Amniotic epithelial cell (primary cell): ENCODE data around the gene ANKRD34C.
"Not testable (repeated sequence)": the region's sequence is repeated elsewhere in the genome, so short reads cannot be mapped to it uniquely, and the experiment has no call there.

Source experiments
- DNase-seq: peaks from one replicate; pipeline ENCODE4 v3.0.0-alpha.2; 2010; ENCODE audit warnings: low read depth

ANKRD34C gene

DNA sequence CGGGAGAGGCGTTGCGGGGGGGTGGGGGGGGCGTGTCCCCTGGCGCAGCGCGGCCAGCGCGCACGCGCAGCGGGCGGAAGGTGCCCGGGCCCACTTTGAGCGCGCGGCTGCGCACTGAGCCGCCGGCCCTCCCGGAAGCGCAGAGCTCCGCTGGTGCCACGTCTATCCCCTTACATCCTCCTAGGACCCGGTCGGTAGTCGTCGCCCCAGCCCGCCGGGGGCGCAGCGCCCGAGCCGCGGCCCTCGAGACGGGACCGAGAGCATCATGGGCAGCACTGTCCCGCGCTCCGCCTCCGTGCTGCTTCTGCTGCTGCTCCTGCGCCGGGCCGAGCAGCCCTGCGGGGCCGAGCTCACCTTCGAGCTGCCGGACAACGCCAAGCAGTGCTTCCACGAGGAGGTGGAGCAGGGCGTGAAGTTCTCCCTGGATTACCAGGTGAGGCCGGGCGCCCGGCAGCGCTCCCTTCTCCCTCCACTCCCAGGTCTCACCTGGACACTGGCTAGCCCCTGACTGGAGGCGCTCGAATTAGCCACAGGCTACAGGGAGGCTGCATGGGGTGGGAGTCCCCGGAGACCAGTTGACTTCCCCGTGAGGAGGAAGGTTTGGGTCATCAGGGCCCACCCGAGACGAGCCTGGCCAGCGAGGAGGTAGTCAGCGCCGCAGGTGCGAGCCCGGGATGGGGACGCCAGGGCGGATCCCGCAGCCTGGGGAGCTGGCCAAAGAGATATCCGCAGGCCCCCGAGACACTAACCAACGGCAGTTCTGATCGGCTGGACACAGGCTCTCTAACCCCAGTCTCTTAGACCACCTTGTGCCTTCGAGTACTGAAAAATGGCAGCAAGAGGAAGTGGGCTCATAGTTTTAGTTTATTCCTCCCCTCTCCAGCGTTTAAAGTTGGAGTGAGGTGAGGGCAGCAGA, 28.7 kb downstream of the ANKRD34C start, which contains the start of gene TMED3:
TMED3 (plus strand) TSS at position 128 of the 916 bp plus-strand sequence; CDS start at position 266, 138 bp downstream.
- peak; percentile 79 for DNase-seq

DNA sequence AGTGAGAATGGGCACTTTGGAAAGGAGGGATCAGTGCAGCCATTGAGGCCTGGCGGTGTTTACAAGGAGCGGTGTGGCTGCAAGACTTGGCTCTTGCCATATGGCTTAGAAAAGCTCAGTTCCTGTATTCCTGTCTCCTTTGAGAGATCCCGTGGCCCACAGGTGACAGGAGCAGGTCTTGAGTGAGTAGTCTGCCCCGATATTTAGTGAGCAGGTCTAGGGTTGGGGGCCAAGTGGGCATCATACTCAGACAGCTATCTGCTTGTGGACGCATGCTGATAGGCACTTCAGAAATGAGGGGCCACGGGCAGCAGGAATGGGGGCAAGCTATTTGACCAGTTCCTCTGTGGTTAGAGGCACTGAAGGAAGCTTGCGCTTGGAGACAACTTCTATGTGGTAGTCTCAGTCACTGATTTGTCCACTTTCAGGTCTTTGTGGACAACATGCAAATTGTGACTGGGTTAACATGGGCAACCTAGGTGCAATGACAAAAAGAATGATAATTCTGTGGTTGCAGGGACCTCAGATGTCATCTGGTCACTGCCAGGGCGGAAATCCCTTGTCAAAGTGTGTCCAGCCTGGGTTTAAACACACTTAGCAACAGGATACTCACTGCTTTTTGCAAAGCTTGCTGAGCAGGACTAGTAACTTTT, 29.5 kb downstream of the ANKRD34C start:
- no peak for DNase-seq

DNA sequence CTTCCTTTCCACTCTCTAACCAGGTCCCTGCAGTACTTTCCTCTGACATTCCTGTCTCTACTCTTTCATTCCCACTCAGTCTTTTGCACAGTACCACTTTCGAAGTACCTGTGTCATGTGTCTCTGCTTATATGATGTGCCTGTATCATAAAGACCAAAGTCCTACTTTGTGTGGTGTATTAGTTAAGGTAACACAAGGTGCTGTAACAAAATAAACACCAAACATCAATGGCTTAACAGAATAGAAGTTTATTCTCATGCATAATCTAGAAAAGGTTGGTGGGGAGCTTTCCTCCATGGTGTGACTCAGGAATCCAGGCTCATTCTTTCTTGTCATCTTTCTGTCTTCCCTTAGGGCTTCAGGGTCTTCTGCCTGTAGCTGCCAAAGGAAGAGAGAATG, 31.7 kb downstream of the ANKRD34C start:
- DNase-seq = no peak

DNA sequence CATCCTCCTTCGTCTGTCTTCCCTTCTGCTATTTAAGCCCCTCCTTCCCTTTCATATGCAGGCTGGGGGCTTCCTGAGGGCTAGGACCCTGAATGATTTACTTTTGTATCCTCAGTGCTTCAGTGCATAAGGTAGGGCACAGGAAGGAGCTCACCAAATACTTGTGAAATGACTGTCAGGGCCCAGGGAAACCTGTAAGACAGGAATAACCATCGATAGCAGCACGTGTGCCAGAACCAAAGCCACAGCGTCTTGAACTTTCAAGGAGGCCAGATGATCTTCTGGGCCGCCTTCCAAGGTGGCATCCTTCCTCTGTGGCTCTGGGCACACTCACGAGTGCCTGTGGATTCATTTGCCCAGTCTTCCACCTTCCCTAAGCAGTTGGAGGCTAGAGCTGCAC, 32.3 kb downstream of the ANKRD34C start:
- no peak for DNase-seq

DNA sequence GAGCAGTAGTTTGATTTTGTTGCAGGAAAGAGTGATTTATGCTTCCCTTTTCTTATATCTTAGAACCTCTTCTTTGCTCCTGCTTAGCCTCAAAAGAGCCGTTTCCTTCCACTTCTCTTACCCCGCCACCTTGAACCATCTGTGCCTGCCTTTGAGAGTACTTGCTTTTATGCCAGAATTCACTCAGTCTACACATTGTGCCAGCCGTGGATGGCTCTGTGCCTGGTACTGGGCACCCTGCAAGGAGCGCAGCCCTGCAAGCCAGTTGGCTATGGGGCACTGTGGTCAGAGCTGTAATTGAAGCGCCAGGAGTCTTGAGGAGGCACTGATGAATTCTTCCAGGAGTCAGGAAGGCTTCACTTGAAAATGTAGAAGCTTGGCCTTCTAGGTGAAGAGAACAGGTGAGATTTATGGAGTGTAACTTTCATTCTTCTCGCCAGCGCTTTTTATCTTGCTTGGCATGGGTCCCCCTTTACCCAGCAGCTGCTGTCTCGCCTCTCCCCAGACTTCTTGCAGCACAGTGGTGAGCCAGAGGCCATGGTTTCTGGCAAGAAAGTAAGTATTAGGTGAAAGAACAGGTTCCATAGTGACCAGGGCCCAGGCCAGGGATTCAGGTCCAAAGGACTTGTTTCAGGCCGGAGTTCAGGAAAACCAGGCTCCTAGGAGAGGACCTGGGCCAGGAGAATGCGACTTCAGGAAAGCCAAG, 33.3 kb downstream of the ANKRD34C start:
- no peak for DNase-seq

DNA sequence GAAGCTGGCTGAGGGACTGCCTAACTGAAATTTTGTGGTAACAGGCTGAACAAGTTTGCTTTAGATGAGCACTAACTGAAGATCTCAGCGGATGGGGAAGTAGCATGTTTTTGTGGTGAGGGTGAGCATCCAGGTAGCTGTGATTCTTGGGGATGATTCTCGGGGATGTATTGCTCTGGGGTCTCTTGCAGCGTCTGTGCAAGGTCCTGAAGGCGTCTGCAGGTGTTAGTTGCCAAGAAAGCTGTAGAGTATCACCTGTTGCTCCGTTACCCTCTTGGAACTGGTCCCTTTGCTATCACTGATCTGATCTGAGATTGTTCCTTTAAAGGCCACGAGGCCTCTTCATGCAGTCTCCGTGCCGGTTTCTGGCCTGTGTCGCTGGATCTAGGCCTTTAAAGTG, 34.3 kb downstream of the ANKRD34C start:
- no peak for DNase-seq

DNA sequence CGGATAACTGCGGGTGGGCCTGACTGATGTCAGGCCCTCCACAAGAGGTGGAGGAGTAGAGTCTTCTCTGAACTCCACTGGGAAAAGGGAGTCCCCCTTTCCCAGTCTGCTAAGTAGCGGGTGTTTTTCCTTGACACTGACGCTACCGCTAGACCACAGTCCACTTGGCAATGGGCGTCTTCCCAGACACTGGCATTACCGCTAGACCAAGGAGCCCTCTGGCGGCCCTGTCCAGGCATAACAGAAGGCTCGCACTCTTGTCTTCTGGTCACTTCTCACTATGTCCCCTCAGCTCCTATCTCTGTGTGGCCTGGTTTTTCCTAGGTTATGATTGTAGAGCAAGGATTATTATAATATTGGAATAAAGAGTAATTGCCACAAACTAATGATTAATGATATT, 37.5 kb downstream of the ANKRD34C start:
- not testable (repeated sequence) for DNase-seq

DNA sequence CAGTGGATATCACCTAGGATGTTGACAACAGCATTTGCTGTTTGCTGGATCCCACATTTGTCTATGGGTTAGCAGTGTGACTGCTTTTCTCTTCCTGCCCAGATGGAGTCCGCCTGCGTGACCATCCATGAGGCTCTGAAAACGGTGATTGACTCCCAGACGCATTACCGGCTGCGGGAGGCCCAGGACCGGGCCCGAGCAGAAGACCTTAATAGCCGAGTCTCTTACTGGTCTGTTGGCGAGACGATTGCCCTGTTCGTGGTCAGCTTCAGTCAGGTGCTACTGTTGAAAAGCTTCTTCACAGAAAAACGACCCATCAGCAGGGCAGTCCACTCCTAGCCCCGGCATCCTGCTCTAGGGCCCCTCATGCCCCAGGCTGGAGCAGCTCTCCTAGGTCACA, 39.4 kb downstream of the ANKRD34C start:
- no peak for DNase-seq

DNA sequence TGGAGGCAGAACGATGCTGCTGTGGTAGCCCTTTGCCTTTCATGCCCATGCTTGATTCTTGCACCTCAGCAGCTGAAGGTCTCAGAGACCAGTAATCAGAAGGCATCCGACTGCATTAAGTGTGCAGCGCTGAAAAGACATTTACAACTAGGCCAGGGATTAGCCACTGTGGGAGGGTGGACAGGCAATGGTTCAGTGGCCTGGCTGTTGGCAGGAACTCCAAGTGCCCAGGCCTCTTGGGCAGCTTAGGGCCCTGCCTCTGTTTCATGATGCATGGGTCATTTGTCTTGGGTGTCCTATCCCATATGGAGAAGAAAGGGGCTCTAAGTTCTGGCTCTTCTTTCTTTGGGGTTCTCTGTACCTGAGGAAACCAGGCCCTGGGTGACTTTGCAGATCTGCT, 39.8 kb downstream of the ANKRD34C start:
- no peak for DNase-seq

DNA sequence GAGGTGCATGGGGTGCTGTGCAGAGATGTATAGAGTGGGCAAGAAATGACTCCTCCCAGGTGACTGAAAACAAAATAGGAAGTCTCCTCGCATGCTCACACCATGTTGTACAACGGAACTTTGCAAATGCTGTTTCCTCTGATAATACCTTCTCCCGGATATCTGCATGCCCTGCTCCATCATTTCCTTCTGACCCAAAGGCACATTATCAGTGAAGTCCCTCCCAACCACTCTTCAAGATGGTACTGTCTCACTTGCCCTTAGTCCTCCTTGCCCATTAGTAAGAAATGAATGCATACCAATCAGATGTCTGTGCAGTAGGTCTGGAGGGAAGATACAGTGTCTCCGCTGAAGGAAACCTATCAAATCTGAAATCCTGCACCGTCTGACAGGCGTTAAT, 40.4 kb downstream of the ANKRD34C start:
- no peak for DNase-seq

DNA sequence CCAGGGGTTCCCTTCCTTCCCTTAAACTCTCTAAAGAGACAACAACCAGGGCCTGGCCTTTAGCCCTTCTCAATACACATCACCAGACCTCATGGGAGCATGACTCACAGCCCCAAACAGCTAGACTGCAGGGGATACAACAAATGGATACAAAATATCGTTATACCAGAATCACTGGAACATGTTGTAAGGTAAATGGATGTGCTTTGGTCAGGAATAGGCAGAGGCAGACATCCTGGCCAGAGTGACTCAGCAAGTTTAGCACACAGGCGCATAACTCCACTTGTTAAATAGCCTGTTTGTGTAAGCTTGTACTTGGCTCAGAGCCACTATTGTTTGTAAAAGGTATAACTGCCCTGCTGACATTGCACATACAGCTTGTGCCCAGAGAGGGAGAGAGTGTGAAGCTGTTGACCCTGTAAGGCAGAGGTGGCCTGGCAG, 46.7 kb downstream of the ANKRD34C start:
- peak; percentile 91 for DNase-seq
